Lower leg skin (tissue), 4 donors: ENCODE data around the gene PARVG. TPM values are rescaled to one million over a fixed set of nuclear protein-coding genes. Genes with fewer than 3 reads are reported as not detected.

Experiments
- DNase-seq, 2 donors: peaks; one replicate each; pipeline ENCODE4 v3.0.0-alpha.2; 2019; ENCODE audit warnings: low spot score in 2 of 2
- H3K4me3 ChIP-seq: fragments of 200-600 bp; sonication (generic); 2 replicates; pipeline ENCODE4 v1.5.1; 2017; ENCODE audit warnings: mild to moderate bottlenecking, low read depth; ENCODE audit not compliant: poor library complexity, severe bottlenecking
- CTCF ChIP-seq, 3 donors: fragments of 450-650 bp; IDR thresholded peaks; one replicate each; pipeline ENCODE4 v1.5.1; 2016; ENCODE audit warnings: antibody characterized with exemption in 3 of 3, mild to moderate bottlenecking in 3 of 3, moderate library complexity in 2 of 3
- POLR2A ChIP-seq, 2 donors: fragments of 450-650 bp; IDR thresholded peaks; one replicate each; pipeline ENCODE4 v1.6.1; 2016 to 2017; ENCODE audit warnings: antibody characterized with exemption in 2 of 2, mild to moderate bottlenecking in 1 of 2, moderate library complexity in 1 of 2
- WGBS, 2 donors: methylation state at CpG; one replicate each; pipeline ENCODE4 v1.1.5; 2018; 5-methylcytosine and 5-hydroxymethylcytosine counted together
- intact Hi-C: fragments of 100-400 bp; cut with DNase I; formaldehyde crosslinking; loops from one replicate; pipeline ENCODE4 v1.15.0; 2023; ENCODE audit warnings: low total_unique reads
- total RNA-seq, 4 donors: library from RNA; depleted of rRNA; stranded (reverse); fragments of >200 nt; gene quantifications; one replicate each; pipeline ENCODE4 v1.1.0, GENCODE V29; 2016

Gene PARVG
- total RNA-seq, 4 donors from 2014 or later = 2.0 to 11.1 (median 4.5) TPM

GRCh38 chr22:44157916-44158618 is 22.7 kb upstream of the PARVG start:
- H3K4me3 ChIP-seq = no peak overlapping the region
- WGBS, 2 donors = 94 to 95% methylated on average over 13 of the region's 13 CpGs
- intact Hi-C loops = no loop called here

GRCh38 chr22:44158816-44159215 is 21.9 kb upstream of the PARVG start:
- no peak for DNase-seq
- no peak overlapping the region for H3K4me3 ChIP-seq
- intact Hi-C loops = no loop called here
- 85 to 87% methylated on average over 8 of the region's 8 CpGs for WGBS, 2 donors
- TF ChIP-seq CTCF (IDR thresholded peaks at IDR 0.05) = no peak

More at GRCh38 chr22:44157916-44158618, 22.7 kb upstream of the PARVG start:
- no peak for DNase-seq
- TF ChIP-seq POLR2A (IDR thresholded peaks at IDR 0.05) (no peak), CTCF (IDR thresholded peaks at IDR 0.05) (no peak)

GRCh38 chr22:44159221-44159620 is 21.5 kb upstream of the PARVG start:
- intact Hi-C loops = no loop called here
- no peak for DNase-seq
- WGBS, 2 donors = 78 to 84% methylated on average over 7 of the region's 7 CpGs
- no peak overlapping the region for H3K4me3 ChIP-seq
- TF ChIP-seq POLR2A (IDR thresholded peaks at IDR 0.05) = no peak
- no peak for TF ChIP-seq CTCF (IDR thresholded peaks at IDR 0.05)

DNA sequence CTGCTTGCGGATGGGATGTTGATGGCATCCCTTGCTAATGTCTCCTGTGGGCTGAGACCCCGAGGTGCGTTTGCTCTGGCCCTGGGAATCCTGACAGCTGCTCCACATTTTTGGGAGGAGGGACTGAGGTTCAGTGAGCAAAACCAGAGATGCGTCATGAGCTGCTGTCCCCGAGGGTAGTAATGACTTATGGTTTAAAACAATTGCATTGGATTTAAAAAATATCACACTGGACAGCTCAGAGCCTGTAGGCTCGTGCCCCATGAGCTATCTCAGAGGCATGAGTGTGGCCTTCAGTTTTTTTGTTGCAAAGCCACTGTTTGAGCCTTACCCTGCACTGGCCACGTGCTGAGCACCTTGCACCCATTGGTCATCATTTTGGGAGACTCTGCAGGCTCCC is 20.9 kb upstream of the PARVG start:
- no peak for TF ChIP-seq POLR2A (IDR thresholded peaks at IDR 0.05)
- TF ChIP-seq CTCF (IDR thresholded peaks at IDR 0.05) = no peak
- no peak for DNase-seq
- H3K4me3 ChIP-seq = no peak overlapping the region
- intact Hi-C loops = no loop called here
- 78 to 85% methylated on average over 7 of the region's 7 CpGs for WGBS, 2 donors

GRCh38 chr22:44160421-44160820 is 20.3 kb upstream of the PARVG start:
- 75 to 78% methylated on average over 5 of the region's 5 CpGs for WGBS, 2 donors

More at GRCh38 chr22:44160421-44160820, 20.3 kb upstream of the PARVG start:
- H3K4me3 ChIP-seq = no peak overlapping the region
- intact Hi-C loops = no loop called here
- TF ChIP-seq POLR2A (IDR thresholded peaks at IDR 0.05) (no peak), CTCF (IDR thresholded peaks at IDR 0.05) (no peak)
- DNase-seq = no peak
